ENCODE data around the gene OPRM1. TPM values are rescaled to one million over a fixed set of nuclear protein-coding genes. Genes with fewer than 3 reads are reported as not detected.
A peak's percentile ranks its signal among the peaks of the same experiment; 100 is the strongest.

OPRM1 gene
- total RNA-seq = not detected in 2 replicates

GRCh38 chr6:154039231-154039842 is at the start of gene OPRM1:
Gene OPRM1, plus strand, starts transcription at chr6:154039240. Its CDS starts 305 bp downstream, at chr6:154039545.
- peaks cover 10% of the 10 kb centered on the region for H3K27me3 ChIP-seq (ENCODE audit: control insufficient read depth, insufficient read depth, low read length)
- H3K36me3 ChIP-seq (ENCODE audit: control insufficient read depth, insufficient read depth, low read length) = no peaks in the 10 kb centered on the region
- peak; percentile 7 for DNase-seq (ENCODE audit: low read depth)
- TF ChIP-seq CTCF (IDR thresholded peaks at IDR 0.05; ENCODE audit: insufficient read depth, low read length, poor library complexity, severe bottlenecking) = no peak
- H3K4me3 ChIP-seq (ENCODE audit: low read depth, low read length) = no peak within 1 kb of the TSS

- Histone ChIP-seq H3K4me3 (ENCODE audit: low read depth, low read length) (no peak overlapping the region), H3K36me3 (ENCODE audit: control insufficient read depth, insufficient read depth, low read length) (no peaks in the 10 kb centered on the region), H3K27me3 (ENCODE audit: control insufficient read depth, insufficient read depth, low read length) (no peaks in the 10 kb centered on the region)
- no peak for DNase-seq (ENCODE audit: low read depth)
- TF ChIP-seq CTCF (IDR thresholded peaks at IDR 0.05; ENCODE audit: insufficient read depth, low read length, poor library complexity, severe bottlenecking) = no peak
Measured at GRCh38 chr6:153989989-153990388, 49.1 kb upstream of the OPRM1 start.

DNA sequence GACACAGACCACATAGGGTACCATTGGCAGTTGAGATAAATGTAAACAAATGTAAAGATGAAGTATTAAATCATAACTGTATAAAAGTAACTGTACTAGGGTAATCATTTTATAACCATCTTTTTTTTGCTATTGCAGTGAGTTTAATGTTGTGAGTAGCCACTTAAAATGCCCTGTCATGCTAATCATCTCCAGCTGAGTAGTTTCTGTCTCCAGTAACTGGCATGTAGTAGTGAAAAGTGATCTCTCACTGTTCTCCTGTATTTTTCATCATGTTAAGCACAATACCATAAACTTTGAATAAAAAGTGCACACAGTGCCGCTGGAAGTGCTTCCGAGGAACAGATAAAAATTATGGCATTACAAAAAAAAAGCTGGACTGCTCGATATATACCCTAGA is 45.0 kb upstream of the OPRM1 start:
- no peak for DNase-seq (ENCODE audit: low read depth)
- no peaks in the 10 kb centered on the region for H3K36me3 ChIP-seq (ENCODE audit: control insufficient read depth, insufficient read depth, low read length)
- no peak for TF ChIP-seq CTCF (IDR thresholded peaks at IDR 0.05; ENCODE audit: insufficient read depth, low read length, poor library complexity, severe bottlenecking)

DNA sequence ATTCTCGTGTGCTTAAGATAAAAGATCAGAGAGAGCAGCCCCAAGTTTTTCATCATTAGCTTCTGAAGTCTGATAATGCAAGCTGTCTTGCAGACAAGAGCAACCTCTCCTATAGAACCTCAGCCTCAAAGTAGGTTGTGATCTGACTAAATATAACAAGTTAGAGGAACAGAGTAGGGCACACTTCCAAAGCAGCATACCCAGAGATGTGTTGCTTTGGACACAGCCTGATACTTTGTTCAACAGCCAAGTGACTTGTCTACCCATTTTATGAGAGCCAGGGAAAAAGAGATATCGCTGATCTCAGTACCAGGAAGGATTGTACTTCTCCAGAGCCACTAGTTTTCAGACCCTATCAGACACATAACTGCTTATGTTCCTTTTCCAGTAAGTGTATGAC is 44.2 kb upstream of the OPRM1 start:
- TF ChIP-seq CTCF (IDR thresholded peaks at IDR 0.05; ENCODE audit: insufficient read depth, low read length, poor library complexity, severe bottlenecking) = no peak
- no peak for DNase-seq (ENCODE audit: low read depth)
- Histone ChIP-seq H3K4me3 (ENCODE audit: low read depth, low read length) (no peak overlapping the region), H3K36me3 (ENCODE audit: control insufficient read depth, insufficient read depth, low read length) (no peaks in the 10 kb centered on the region), H3K27me3 (ENCODE audit: control insufficient read depth, insufficient read depth, low read length) (no peaks in the 10 kb centered on the region)

More for the DNA sequence above, 45.0 kb upstream of the OPRM1 start:
- no peak overlapping the region for H3K4me3 ChIP-seq (ENCODE audit: low read depth, low read length)
- H3K27me3 ChIP-seq (ENCODE audit: control insufficient read depth, insufficient read depth, low read length) = no peaks in the 10 kb centered on the region

DNA sequence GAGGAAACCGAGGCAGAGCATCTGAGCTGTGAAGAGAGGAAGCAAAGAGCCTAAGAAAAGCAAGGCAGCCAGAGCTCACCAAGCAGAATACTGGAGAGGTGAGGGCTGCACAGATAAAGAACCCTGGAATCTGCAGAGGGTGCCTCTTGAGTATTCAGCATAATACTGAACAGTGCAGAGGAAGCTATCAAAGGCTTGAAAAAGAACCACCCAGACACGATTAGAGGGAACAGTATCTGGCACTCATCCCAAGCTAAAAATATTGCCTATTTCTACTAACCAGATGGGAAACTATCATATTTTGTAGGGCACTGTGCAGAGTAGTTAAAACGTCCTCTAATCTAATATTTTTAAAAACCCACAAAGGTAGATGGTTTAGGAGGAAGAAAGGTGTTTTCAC is 41.8 kb upstream of the OPRM1 start:
- TF ChIP-seq CTCF (IDR thresholded peaks at IDR 0.05; ENCODE audit: insufficient read depth, low read length, poor library complexity, severe bottlenecking) = no peak
- H3K4me3 ChIP-seq (ENCODE audit: low read depth, low read length) = no peak overlapping the region
- no peaks in the 10 kb centered on the region for H3K36me3 ChIP-seq (ENCODE audit: control insufficient read depth, insufficient read depth, low read length)
- no peaks in the 10 kb centered on the region for H3K27me3 ChIP-seq (ENCODE audit: control insufficient read depth, insufficient read depth, low read length)
- DNase-seq (ENCODE audit: low read depth) = no peak

All from kidney epithelial cell (primary cell).